ENCODE results near the gene NUCKS1.

Gene NUCKS1

DNA sequence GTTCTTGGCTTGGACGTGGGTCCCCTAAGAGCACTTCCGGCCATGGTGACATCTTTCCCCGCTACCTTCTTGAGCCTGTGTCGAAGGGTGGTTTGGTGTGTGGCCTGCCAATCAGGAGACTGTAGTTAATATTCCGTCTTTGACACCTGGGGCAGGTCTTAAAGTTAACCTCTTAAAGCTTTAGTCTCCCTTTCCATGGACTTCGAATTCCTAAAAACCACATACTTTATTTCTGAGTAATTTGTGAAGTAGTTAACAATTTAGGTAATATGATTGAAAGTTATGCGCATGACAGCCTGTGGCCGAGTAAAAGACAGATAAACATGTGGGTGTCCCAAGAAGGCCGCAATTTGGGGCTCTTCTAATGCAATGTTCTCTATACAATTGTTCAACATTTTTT, 35.5 kb upstream of the NUCKS1 start:
- H3K9ac ChIP-seq (ENCODE audit: low read length), result no peak overlapping the region
- H4K20me1 ChIP-seq (ENCODE audit: insufficient read depth, low read length), result no peaks in the 10 kb centered on the region
- no peak overlapping the region for H2AFZ ChIP-seq (ENCODE audit: low read length)
- H3K9me2 ChIP-seq (ENCODE audit: low read depth, low read length), result no peaks in the 10 kb centered on the region
- 0 out of 2 replicates have a peak, but pooled peaks cover 3% of the 10 kb centered on the region for H3K27me3 ChIP-seq (ENCODE audit: insufficient read depth, low read length)
- no peak overlapping the region for H3K27ac ChIP-seq (ENCODE audit: low read depth, low read length, poor library complexity, severe bottlenecking)
- H3K79me2 ChIP-seq (ENCODE audit: insufficient read depth, low read length), result no peaks in the 10 kb centered on the region
- no peaks in the 10 kb centered on the region for H3F3A ChIP-seq (ENCODE audit: insufficient read depth, low read length)
- no peaks in the 10 kb centered on the region for H3K4me1 ChIP-seq (ENCODE audit: insufficient read depth, low read length, severe bottlenecking)
- no peaks in the 10 kb centered on the region for H3K9me3 ChIP-seq (ENCODE audit: low read length)
- H3K4me2 ChIP-seq (ENCODE audit: low read length), result no peak overlapping the region
- H3K4me3 ChIP-seq (ENCODE audit: low read depth, low read length, poor library complexity, severe bottlenecking), result no peak overlapping the region
- no peaks in the 10 kb centered on the region for H3K36me3 ChIP-seq (ENCODE audit: insufficient read depth, low read length)
- TF ChIP-seq, protein P1, sequence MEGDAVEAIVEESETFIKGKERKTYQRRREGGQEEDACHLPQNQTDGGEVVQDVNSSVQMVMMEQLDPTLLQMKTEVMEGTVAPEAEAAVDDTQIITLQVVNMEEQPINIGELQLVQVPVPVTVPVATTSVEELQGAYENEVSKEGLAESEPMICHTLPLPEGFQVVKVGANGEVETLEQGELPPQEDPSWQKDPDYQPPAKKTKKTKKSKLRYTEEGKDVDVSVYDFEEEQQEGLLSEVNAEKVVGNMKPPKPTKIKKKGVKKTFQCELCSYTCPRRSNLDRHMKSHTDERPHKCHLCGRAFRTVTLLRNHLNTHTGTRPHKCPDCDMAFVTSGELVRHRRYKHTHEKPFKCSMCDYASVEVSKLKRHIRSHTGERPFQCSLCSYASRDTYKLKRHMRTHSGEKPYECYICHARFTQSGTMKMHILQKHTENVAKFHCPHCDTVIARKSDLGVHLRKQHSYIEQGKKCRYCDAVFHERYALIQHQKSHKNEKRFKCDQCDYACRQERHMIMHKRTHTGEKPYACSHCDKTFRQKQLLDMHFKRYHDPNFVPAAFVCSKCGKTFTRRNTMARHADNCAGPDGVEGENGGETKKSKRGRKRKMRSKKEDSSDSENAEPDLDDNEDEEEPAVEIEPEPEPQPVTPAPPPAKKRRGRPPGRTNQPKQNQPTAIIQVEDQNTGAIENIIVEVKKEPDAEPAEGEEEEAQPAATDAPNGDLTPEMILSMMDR (IDR thresholded peaks at IDR 0.05; ENCODE audit: low read length), result no peak
- TF ChIP-seq EZH2 (IDR thresholded peaks at IDR 0.05; ENCODE audit: borderline replicate concordance, low read length), result no peak

DNA sequence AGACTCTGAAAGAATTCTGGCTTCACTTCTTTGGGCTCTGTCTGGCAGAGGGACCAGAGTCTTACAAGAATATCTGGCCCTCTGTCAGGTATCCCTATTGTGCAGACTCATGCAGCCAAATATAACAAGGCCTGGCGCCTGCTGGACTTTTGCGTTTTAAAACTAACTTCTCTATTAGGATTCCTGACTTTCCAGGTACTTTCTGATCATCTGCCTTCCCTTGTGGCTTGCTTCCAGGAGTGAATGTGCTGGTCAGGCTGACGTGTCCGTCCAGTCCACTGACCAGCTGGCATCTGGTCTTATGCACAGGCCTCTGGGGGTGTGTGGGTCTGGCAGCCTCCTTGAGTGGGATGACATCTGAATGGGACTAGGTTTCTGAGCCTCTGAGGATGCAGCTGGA, 33.9 kb upstream of the NUCKS1 start:
- H2AFZ ChIP-seq (ENCODE audit: low read length), result no peak overlapping the region
- H3K27me3 ChIP-seq (ENCODE audit: insufficient read depth, low read length), result 0 out of 2 replicates have a peak, but pooled peaks cover 3% of the 10 kb centered on the region
- no peak overlapping the region for H3K9ac ChIP-seq (ENCODE audit: low read length)
- no peaks in the 10 kb centered on the region for H3K79me2 ChIP-seq (ENCODE audit: insufficient read depth, low read length)
- no peaks in the 10 kb centered on the region for H3K9me3 ChIP-seq (ENCODE audit: low read length)
- no peaks in the 10 kb centered on the region for H3K4me1 ChIP-seq (ENCODE audit: insufficient read depth, low read length, severe bottlenecking)
- no peaks in the 10 kb centered on the region for H3F3A ChIP-seq (ENCODE audit: insufficient read depth, low read length)
- H3K36me3 ChIP-seq (ENCODE audit: insufficient read depth, low read length), result no peaks in the 10 kb centered on the region
- no peak for TF ChIP-seq EZH2 (IDR thresholded peaks at IDR 0.05; ENCODE audit: borderline replicate concordance, low read length)
- TF ChIP-seq, protein P1 (IDR thresholded peaks at IDR 0.05; ENCODE audit: low read length), result no peak
- no peak overlapping the region for H3K4me3 ChIP-seq (ENCODE audit: low read depth, low read length, poor library complexity, severe bottlenecking)
- H3K9me2 ChIP-seq (ENCODE audit: low read depth, low read length), result no peaks in the 10 kb centered on the region
- H3K27ac ChIP-seq (ENCODE audit: low read depth, low read length, poor library complexity, severe bottlenecking), result no peak overlapping the region
- H4K20me1 ChIP-seq (ENCODE audit: insufficient read depth, low read length), result no peaks in the 10 kb centered on the region
- H3K4me2 ChIP-seq (ENCODE audit: low read length), result no peak overlapping the region

DNA sequence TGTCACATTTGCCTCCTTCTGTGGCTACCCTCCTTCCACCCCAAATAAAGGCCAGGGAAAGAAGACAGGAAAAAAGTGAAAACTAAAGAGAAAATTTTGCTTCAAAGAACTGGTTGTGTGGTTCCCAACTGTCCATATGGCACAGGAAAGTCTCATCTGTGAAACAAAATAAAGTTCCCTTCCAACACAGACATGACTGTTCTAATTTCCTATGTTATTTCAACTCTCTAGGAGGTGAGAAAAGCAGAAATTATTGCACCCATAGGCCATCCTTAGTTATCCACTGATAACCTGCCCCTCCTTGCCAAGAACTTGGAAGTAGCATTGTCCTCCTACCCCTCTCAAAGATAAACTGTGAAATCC, 33.4 kb upstream of the NUCKS1 start:
- H3K9ac ChIP-seq (ENCODE audit: low read length), result no peak overlapping the region
- H3K36me3 ChIP-seq (ENCODE audit: insufficient read depth, low read length), result no peaks in the 10 kb centered on the region
- no peaks in the 10 kb centered on the region for H3K79me2 ChIP-seq (ENCODE audit: insufficient read depth, low read length)
- H3F3A ChIP-seq (ENCODE audit: insufficient read depth, low read length), result no peaks in the 10 kb centered on the region
- H3K4me2 ChIP-seq (ENCODE audit: low read length), result no peak overlapping the region
- no peaks in the 10 kb centered on the region for H3K9me2 ChIP-seq (ENCODE audit: low read depth, low read length)
- H2AFZ ChIP-seq (ENCODE audit: low read length), result no peak overlapping the region
- H3K27ac ChIP-seq (ENCODE audit: low read depth, low read length, poor library complexity, severe bottlenecking), result no peak overlapping the region
- H3K4me1 ChIP-seq (ENCODE audit: insufficient read depth, low read length, severe bottlenecking), result no peaks in the 10 kb centered on the region
- H3K27me3 ChIP-seq (ENCODE audit: insufficient read depth, low read length), result 0 out of 2 replicates have a peak, but pooled peaks cover 3% of the 10 kb centered on the region
- no peak for TF ChIP-seq EZH2 (IDR thresholded peaks at IDR 0.05; ENCODE audit: borderline replicate concordance, low read length)
- TF ChIP-seq, protein P1 (IDR thresholded peaks at IDR 0.05; ENCODE audit: low read length), result no peak
- no peaks in the 10 kb centered on the region for H3K9me3 ChIP-seq (ENCODE audit: low read length)
- no peak overlapping the region for H3K4me3 ChIP-seq (ENCODE audit: low read depth, low read length, poor library complexity, severe bottlenecking)
- H4K20me1 ChIP-seq (ENCODE audit: insufficient read depth, low read length), result no peaks in the 10 kb centered on the region

All from OCI-LY1 (cell line).